NCI-H82 treated with DMSO at 0.1 percent for 48 hours (cell line): ENCODE results near the gene SLC15A1.

ENCODE experiments used
- DNase-seq: peaks from one replicate; lab custom pipeline; 2025; ENCODE audit not compliant: unreplicated experiment; lab: John Stamatoyannopoulos, UW

Gene SLC15A1

GRCh38 chr13:98752467-98753290, at the start of gene SLC15A1:
Gene SLC15A1, minus strand, starts transcription at chr13:98752672. Its CDS starts 74 bp downstream, at chr13:98752598.
- DNase-seq, result no peak

DNA sequence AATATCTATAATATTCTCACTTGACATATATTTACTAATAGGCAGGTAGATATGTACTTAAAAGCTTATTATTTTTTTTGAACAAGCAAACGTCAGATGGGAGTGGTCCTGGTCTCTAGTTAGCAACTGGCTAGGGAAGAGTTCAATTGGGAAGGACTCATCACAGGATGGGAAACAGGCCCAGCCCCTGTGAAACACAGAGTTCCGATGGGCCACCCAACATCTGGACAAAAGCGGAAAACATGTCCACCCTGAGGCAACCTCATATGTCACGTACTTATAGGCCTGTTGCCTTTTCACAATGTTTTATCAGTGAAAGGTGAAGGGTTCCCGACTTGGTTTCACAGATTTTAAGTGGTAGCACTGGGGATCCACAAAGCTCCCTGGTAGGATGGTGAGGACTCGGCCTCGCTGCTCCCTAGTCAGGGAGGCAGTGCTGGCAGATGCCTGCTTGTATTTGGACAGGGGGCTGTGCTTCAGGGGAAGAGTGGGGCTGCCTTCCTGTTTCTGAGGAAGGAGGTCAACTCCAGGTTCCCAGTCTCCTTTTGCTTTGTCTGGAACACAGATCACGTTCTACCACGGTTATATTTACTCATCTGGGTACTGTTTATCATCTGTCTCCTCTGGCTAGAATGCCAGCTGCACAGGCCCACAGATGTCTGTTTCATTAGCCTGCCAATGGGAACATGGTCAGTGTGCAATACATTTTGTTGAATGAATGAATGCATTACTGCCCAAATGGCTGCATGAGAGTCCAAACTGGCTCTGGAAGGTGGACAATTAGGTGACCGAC, 49.4 kb upstream of the SLC15A1 start:
- no peak for DNase-seq

DNA sequence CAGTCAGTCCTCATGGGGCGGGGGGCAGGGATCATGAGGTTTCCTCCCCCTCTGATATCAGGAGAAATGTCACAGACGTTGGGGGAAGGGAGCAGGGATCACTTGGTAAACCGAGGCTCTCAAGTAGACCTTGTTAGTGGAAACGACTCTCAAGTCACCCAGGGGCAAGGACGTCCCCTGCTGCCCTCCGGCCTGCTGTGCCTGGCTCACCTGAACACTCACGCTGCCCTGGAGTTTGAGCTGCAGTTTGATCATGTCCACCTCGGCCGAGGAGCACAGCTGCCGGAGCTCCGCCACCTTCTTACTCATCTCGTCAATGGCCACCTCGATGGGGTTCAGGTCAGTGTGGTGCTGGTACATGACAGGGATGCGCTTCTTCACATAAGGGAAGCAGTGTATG, 47.6 kb upstream of the SLC15A1 start:
- no peak for DNase-seq

DNA sequence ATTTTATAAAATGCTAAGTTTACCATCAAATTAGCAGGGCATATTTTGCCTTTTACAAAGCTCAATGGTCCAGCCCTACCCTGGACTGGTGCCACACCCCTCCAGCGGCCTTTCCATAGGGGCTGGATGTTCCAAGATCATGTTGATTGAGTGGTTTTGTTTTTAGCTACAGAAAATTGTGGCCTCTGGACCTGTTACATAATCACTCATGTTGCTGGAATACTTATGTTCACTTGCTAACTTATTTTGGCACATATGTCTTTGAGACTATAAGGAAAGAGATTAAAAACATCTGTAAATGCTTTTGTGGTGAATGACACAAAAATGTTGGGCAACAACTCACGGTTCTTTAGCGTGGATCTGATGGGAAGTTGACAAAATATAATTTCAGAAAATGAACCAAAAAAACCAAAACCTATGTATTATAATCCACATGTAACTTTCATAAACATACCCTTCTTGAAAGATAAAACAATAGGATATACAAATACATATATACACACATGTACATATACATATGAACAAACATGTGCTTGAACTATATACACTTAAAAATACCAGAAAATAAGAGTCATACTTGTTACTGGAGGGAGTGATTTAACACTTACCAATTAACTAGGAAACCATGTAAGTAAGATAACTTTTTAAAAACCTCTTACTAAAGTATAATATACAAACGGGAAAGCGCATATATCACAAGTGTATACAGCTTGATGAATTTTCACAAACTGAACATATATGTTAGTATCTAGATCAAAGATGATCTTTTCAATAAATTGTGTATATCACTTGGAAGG, 46.6 kb upstream of the SLC15A1 start:
- no peak for DNase-seq

- DNase-seq, result no peak
These were observed 45.0 kb upstream of the SLC15A1 start for GRCh38 chr13:98797456-98797855.

- DNase-seq, result no peak
These were observed 44.3 kb upstream of the SLC15A1 start for GRCh38 chr13:98796798-98797197.

DNA sequence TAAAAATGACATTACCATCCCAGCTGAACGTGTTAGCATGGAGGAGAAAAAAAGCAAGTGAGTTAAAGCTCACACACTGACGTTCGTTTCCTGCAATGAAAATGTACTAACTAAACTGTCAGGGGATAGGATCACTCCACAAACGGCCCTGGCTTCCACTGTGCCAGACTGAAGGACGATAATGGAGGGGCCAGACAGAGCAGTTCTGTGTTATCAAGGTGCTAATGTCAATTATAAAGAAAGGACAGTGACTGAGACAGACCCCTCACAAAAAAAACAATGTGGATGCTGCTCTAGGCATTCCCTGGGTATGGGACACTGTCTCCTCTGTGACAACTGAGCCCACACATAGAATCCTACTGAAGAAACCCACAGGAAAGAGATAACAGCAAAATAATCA, 43.7 kb upstream of the SLC15A1 start:
- DNase-seq, result no peak

DNA sequence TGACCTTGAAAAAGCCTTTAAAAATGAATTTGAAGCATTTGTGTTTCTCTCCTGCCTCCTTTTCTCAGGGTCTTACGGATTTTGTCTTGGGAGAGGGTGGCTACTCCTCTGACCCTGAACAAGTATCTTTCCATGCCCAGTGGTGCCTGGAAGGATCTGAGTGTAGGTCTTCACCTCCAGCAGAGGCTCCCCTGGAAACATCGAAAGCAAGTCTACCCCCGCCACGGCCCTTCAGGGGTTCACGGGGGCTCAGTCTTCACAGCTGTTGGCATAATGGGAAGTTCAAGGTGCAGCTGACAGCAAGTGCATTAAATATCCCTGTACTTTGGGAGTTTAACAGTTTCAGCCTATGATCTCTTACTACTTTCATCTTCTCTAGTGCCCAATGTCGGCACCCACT, 42.7 kb upstream of the SLC15A1 start:
- no peak for DNase-seq

DNA sequence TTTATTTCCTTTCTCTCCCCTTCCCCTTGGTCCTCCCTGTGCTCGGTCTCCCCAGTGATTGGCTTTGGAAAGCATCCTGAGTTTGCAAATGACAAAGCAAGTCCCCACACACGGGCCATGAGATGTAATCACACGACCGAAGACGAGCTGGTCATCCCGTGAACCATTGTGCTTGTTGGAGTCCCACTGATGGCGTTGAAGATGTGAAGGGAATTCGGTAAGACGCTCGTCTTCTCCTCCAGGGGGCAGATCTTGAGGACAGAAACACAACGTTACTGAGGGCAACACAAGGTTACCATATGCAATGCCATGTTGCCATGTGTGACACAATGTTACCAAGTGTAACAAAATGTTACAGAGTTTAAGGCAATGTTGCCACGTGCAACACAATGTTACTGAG, 42.0 kb upstream of the SLC15A1 start:
- no peak for DNase-seq

DNA sequence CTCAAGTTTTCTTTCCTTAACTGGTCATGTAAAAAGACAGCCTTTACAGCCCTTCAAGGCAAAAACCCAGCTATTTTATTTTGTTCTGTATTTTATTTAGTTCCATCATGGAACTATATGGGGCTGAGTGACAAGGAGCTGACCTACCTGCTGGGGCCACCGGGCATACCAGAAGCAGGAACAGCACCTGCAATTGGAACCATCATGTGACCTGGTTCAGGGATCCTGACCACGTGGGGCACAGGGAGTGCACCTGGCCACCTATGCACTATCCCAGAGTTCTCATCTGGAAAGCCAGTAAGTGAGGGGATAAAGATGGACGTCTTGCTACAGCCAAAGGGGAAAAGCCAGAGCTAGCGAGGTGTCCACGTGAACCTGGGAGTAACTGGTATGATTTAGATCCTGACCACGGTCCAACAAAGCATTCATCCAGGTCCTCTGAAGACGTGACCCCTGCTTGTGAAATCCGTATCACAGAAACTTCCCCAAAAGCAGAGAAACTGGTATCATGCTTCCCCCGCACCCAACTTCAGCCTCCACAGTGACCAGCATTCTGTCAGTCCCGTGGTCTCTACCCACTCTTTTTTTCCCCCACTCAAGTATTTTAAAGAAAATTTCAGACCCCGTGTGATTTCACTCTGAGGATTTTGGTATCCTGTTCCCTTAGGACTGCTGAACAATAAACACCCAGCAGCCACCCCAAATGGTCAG, 40.5 kb upstream of the SLC15A1 start:
- no peak for DNase-seq

- DNase-seq, result no peak
These were observed 39.8 kb upstream of the SLC15A1 start for GRCh38 chr13:98792321-98792720.

DNA sequence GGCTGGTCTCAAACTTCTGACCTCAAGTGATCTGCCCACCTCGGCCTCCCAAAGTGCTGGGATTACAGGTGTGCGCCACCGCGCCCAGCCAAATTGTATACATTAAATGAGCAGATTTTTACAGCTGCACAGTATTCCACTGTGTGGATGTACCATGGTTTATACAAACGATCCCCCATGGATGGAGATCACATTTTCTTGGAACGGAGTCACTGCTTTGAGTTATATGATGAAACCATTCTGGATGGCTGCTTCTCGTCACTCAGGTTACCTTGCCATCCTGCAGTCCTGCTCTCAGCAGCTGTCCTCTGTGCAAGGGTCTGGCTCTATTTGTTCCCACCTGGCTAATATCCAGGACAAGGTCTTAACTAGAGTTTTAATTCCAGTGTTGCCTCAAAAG, 39.1 kb upstream of the SLC15A1 start:
- no peak for DNase-seq

GRCh38 chr13:98787996-98788395, 35.5 kb upstream of the SLC15A1 start:
- no peak for DNase-seq

DNA sequence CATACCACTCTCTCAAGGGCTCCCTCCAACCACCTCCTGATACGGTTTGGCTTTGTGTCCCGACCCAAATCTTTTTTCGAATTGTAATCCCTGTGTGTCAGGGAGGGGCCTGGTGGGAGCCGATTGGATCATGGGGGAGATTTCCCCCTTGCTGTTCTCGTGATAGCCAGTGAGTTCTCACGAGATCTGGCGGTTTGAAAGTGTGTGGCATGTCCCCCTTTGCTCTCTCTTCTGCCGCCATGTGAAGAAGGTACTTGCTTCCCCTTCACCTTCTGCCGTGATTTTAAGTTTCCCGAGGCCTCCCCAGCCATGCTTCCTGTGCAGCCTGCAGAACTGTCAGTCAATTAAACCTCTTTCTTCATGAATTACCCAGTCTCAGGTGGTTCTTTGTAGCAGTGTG, 34.7 kb upstream of the SLC15A1 start:
- no peak for DNase-seq

DNA sequence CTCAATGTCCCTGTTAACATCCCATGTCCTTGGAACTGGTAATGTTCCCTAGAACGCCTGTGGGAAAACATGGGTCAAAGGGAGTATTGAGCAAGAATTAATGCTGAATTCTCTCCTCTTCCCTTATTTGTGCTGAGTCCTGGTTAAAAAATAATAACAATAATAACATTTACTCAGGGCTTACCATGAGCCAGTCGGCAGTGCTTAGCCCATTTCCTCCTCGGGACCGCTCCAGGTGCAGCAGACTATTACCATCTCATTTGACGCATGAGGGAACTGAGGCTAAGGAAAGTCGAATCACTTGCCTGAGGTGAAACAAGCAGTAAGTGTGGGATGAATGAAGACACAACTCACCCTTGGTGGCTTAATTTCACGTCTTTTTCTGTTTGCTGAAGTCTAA, 33.6 kb upstream of the SLC15A1 start:
- no peak for DNase-seq

DNA sequence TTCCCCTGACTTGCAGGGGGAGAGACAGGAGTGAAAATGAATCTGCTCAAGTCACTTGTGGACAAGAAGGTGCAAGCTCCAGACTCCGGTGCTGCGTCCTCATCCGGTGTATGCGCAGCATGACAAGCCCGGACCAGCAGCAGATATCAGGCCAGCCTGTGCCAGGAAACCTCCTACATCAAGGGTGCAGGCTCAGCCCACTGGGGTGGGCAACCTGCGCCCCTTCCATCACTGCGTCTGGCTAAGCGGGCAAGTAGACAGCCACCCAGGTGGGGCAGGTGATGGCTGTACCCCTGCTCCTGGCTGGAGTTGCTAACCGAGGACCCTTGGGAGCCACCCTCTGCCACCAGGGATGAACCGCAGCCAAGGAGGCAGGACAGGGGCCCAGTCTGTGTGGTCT, 32.9 kb upstream of the SLC15A1 start:
- no peak for DNase-seq

DNA sequence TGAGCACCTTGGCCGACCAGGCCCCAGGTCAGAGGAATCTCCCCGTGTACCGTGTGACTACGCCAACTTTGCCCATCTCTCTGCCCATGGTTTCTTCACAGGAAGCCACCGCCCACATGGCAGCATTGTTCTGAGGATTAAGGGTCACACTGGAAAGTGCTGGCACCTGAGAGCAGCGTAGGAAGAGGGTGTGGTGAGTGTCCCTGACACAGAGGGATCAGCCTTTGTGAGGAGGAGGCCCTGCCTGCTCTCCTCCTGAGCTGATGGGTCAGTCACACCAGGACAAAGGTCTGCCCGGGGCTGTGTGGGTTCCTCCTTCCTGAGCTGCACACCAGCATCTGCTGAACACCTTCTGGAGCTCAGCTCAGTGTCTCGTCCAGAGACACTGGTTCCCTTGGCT, 32.2 kb upstream of the SLC15A1 start:
- DNase-seq, result no peak

- DNase-seq, result no peak
These were observed 31.5 kb upstream of the SLC15A1 start for GRCh38 chr13:98783856-98784478.

DNA sequence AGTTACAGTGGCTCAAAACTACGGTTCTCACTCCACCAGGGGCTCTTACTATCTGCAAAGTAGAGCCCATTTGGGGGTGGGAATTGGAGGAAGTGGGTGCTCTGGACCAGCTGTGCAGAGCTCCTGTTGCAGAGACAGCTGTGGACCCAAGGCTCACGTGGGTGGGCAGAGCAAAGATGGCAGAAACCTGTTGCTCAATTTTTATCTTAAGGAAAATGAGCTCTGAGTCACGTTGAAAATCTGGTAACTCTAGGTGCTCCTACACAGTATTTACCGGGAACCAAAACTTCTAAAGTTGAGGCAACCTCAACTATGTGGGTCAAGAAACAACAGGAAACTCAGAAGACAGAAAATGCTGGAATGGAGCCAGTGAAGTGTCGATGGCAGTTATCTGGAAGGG, 30.2 kb upstream of the SLC15A1 start:
- no peak for DNase-seq

DNA sequence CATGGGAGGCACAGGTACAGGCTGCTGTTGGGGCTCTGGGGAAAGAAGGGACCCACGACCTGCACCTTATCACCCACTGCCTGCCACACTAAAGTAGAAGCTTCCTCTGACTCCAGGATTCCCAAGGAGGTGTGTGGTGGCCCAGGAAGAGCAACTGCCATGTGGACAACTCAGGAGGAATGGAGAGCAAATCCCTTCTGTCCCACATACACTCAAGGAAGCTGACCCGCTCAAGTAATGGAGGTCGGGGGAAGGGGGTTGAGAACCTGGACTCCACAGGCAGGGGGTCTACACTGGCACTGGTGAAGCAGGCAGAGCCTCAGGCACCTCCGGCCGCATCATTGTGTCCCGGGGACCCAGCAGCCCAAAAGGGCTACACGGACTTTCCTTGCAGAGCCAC, 29.4 kb upstream of the SLC15A1 start:
- no peak for DNase-seq

GRCh38 chr13:98781470-98781869, 29.0 kb upstream of the SLC15A1 start:
- DNase-seq, result no peak
